T-helper 1 cell treated with Interleukin-12 subunit alpha and Interleukin-12 subunit beta and Interleukin-4 antibody, amounts not matched to agents 30 ng/mL and 1 ng/mL, for 36 hours (primary cell): Measurements from ENCODE around the gene ABRACL. TPM values are rescaled to one million over a fixed set of nuclear protein-coding genes. Genes with fewer than 3 reads are reported as not detected.
"Not testable (repeated sequence)": the region's sequence is repeated elsewhere in the genome, so short reads cannot be mapped to it uniquely, and the experiment has no call there.

ENCODE experiments used
- intact Hi-C: fragments of 100-400 bp; cut with micrococcal nuclease; formaldehyde crosslinking; loops from one replicate; pipeline ENCODE4 v1.15.1; 2024
- total RNA-seq: library from RNA; stranded (reverse); gene quantifications from 2 replicates; pipeline ENCODE4 v1.2.3, GENCODE V29; 2022

ABRACL gene, protein sequence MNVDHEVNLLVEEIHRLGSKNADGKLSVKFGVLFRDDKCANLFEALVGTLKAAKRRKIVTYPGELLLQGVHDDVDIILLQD
- total RNA-seq: 128 and 142 TPM in 2 replicates

DNA sequence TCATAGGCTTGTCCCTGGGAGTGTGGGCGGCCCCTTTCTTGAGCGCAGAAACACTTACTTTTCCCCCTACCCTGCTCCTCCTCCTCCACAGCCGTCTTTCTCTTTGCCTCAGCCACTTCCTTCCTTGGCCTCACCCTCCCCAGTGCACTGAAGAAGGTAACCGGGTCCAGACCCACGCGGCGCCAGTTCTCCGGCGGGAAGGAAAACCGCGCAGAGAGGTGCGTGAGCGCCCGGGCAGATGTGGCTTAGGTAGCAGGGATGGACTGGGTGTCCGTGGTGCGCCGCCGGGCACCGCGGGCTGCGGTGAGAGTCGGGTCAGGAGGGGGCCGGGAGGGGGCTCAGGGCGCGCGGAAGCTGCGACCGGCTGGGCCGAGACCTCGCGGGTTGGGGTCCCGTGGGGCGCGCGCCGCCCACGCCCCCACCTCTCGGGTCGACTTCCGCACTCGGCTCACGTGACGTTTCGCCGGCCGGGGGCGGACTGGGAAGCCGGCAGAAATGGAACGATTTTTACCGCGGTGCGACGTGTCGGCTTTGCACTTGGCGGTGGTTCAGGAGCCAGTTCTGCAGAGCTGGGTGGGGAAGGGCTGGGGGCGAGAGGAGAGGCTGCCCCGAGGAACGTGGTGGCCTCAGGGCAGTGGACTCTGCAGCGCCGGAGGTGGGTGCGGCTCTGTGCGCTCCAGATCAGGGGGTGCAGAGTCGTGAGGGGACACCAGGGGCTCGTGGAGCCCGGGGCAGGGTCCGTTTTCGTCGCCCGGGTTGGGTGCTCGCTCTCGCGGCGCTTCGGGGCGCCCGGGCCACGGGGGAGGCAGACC is at the start of gene ABRACL:
Gene ABRACL, plus strand, starts transcription at position 88 of the 812 bp plus-strand sequence. CDS start 5,416 bp downstream, outside the sequence.
- intact Hi-C loops: loop anchor here (1.0 to 2.0 kb wide), 14 partner anchors 41 to 1780 kb away; partner anchors contain the start of genes CCDC28A, CITED2 and REPS1

GRCh38 chr6:138979365-138979764 is 49.2 kb upstream of the ABRACL start:
- intact Hi-C loops: no loop called here

GRCh38 chr6:138979813-138980668 is 48.5 kb upstream of the ABRACL start:
- intact Hi-C loops: no loop called here

- intact Hi-C loops: no loop called here
These were observed 47.1 kb upstream of the ABRACL start for GRCh38 chr6:138981416-138981815.

DNA sequence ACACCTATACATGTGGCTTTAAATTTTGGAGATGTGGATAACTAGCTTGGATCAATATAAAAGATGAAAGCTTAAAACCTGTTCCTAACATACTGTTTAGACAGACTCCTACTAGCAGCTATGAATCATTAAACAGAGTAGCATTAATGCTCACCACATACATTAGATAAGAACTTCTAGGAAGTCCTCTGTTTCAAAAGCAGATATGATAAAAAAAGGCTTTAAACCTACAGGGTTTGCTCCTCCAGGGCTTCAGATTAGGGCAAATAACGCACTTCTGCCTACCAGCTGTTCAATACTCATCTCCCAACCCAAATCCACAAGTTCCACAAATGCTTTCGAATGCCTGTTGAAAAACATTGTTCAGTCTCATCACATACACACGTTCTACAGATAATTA is 42.0 kb upstream of the ABRACL start:
- intact Hi-C loops: loop anchor here (2.0 to 5.0 kb wide), 2 partner anchors 304 to 394 kb away; partner anchors contain the start of gene TXLNB

GRCh38 chr6:138987080-138987642 is 41.4 kb upstream of the ABRACL start:
- intact Hi-C loops: loop anchor here (2.0 to 5.0 kb wide), 2 partner anchors 304 to 395 kb away; partner anchors contain the start of gene TXLNB

DNA sequence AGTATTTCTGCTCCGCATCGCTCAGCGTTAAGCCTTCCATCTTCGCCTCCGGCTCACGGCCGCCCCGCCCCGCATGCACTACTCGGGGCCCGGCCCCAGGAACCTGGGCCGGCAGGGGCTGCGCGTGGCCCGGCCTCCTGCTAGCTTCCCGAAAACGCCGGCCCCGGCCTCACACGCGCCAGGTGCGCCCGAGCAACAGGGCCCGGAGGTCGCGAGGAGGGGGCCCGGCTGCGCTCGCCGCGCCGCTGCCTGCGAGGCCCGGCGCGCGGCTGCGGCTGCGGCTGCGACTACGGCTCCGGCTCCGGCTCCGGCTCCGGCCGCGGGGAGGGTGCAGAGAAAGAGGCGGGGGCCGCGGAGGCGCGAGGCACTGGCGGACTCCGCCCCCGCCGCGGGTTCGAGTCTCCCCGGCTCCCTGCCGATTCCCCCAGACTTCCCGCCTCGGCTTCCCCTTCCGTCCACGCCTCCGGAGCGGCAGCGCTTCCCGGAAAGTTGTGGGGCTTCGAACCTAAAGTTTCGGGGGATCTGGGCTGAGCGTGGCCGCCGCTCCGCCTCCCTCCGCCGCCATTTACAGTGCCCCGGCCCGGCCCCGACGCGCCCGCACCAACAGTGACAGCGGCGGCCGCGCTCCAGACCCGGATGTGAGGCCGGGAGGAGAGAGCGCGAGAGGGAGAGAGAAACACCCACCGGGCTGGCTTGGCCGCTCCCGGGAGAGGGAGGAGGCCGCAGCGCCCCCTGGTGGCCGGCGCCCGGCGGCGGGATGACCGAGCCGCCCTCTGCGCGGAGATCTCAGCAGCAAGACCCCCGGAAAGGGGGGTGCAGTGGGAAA is 40.7 kb upstream of the ABRACL start, which contains the start of gene REPS1:
Gene REPS1, minus strand, starts transcription at position 611 of the 826 bp plus-strand sequence. Its CDS starts 571 bp downstream, at position 40.
- intact Hi-C loops: loop anchor here (1.0 to 5.0 kb wide), 16 partner anchors 40 to 872 kb away; partner anchors contain the start of genes ABRACL, CCDC28A, HEBP2 and TXLNB

GRCh38 chr6:138988469-138988834 is 40.1 kb upstream of the ABRACL start:
- intact Hi-C loops: loop anchor here (1.0 to 5.0 kb wide), 15 partner anchors 40 to 872 kb away; partner anchors contain the start of genes ABRACL, CCDC28A and HEBP2

GRCh38 chr6:138989098-138989983 is 39.2 kb upstream of the ABRACL start:
- intact Hi-C loops: loop anchor here (2.0 to 5.0 kb wide), 3 partner anchors 123 to 397 kb away; no protein-coding TSS in a partner anchor

- intact Hi-C loops: no loop called here
These were observed 37.3 kb upstream of the ABRACL start for GRCh38 chr6:138991206-138991605.

DNA sequence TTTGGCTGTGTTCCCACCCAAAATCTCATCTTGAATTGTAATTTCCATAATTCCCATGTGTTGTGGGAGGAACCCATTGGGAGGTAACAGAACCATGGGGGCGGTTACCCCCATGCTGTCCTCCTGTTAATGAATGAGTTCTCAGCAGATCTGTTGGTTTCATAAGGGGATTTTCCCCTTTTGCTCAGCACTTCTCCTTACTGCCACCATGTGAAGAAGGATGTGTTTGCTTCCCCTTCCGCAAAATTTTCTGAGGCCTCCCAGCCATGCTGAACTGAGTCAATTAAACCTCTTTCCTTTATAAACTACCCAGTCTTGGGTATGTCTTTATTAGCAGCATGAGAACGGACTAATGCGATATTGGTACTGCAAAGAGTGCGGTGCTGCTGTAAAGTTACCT is 35.6 kb upstream of the ABRACL start:
- intact Hi-C loops: not testable (repeated sequence)

- intact Hi-C loops: not testable (repeated sequence)
These were observed 35.1 kb upstream of the ABRACL start for GRCh38 chr6:138993410-138993809.

GRCh38 chr6:138996524-138996923 is 32.0 kb upstream of the ABRACL start:
- intact Hi-C loops: no loop called here

- intact Hi-C loops: no loop called here
These were observed 31.4 kb upstream of the ABRACL start for GRCh38 chr6:138997136-138997535.

GRCh38 chr6:138999949-139000725 is 28.4 kb upstream of the ABRACL start:
- intact Hi-C loops: no loop called here

- intact Hi-C loops: no loop called here
These were observed 24.8 kb upstream of the ABRACL start for GRCh38 chr6:139003751-139004150.

DNA sequence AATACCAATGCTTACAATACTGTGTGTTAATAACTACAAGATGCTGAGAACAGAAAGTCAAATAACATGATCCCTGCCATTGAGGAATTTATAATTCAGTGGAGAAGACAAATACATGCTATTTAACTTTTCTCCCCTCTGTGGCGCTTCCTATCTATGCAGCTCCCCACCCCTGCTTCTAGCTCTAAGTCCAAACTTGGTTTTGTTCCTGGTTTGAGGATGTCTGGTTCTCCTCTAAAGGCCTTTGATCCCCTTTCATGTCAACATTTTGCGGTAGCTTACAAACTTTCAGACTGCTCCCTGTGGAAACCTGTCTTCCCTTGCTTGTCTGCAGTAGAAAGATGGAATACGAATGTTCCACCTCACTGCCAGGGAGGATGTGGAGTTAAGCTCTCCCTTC is 22.1 kb upstream of the ABRACL start:
- intact Hi-C loops: no loop called here

GRCh38 chr6:139007428-139007827 is 21.1 kb upstream of the ABRACL start:
- intact Hi-C loops: no loop called here
